BLaER1 (cell line): Measurements from ENCODE around the gene NXPH4.

Experiments used
- H3K27ac ChIP-seq: shearing (Covaris generic); formaldehyde crosslinking; 2 replicates; pipeline ENCODE4 v1.8.1; 2022
- H3K27me3 ChIP-seq: shearing (Covaris generic); formaldehyde crosslinking; 2 replicates; pipeline ENCODE4 v1.8.1; 2022
- H3K36me3 ChIP-seq: shearing (Covaris generic); formaldehyde crosslinking; 2 replicates; pipeline ENCODE4 v1.8.1; 2022
- H3K4me1 ChIP-seq: shearing (Covaris generic); formaldehyde crosslinking; 2 replicates; pipeline ENCODE4 v1.8.1; 2022
- H3K4me2 ChIP-seq: shearing (Covaris generic); formaldehyde crosslinking; 2 replicates; pipeline ENCODE4 v1.8.1; 2022
- H3K4me3 ChIP-seq: shearing (Covaris generic); formaldehyde crosslinking; 2 replicates; pipeline ENCODE4 v1.8.1; 2022
- H3K9ac ChIP-seq: shearing (Covaris generic); formaldehyde crosslinking; 2 replicates; pipeline ENCODE4 v1.8.1; 2022
- H3K9me3 ChIP-seq: shearing (Covaris generic); formaldehyde crosslinking; 2 replicates; pipeline ENCODE4 v1.8.1; 2022
- H4K20me1 ChIP-seq: shearing (Covaris generic); formaldehyde crosslinking; 2 replicates; pipeline ENCODE4 v1.8.1; 2022
- Cebpa-rat ChIP-seq: shearing (Covaris generic); IDR thresholded peaks from 2 replicates; pipeline ENCODE4 v1.8.1; 2022

NXPH4 gene

GRCh38 chr12:57208631-57209282 is 7.8 kb upstream of the NXPH4 start:
- Histone ChIP-seq H3K27me3 (peaks cover 4% of the 10 kb centered on the region), H3K36me3 (peaks cover 30% of the 10 kb centered on the region; the same call in 1 of the 2 replicates), H3K4me1 (peaks cover 70% of the 10 kb centered on the region), H3K27ac (no peak overlapping the region), H3K4me3 (no peak overlapping the region), H4K20me1 (peaks cover 14% of the 10 kb centered on the region), H3K9me3 (no peaks in the 10 kb centered on the region), H3K9ac (no peak overlapping the region), H3K4me2 (peak overlapping the region; percentile 50)
- TF ChIP-seq Cebpa-rat = no peak

- TF ChIP-seq Cebpa-rat = no peak
- no peak overlapping the region for H3K27ac ChIP-seq
- peaks cover 16% of the 10 kb centered on the region for H3K27me3 ChIP-seq
- H3K9me3 ChIP-seq = no peaks in the 10 kb centered on the region
- peaks cover 25% of the 10 kb centered on the region for H4K20me1 ChIP-seq
- no peak overlapping the region for H3K9ac ChIP-seq
- H3K4me1 ChIP-seq = peaks cover 74% of the 10 kb centered on the region
- H3K4me2 ChIP-seq = peak overlapping the region; percentile 85
- peaks cover 18% of the 10 kb centered on the region; the same call in 1 of the 2 replicates for H3K36me3 ChIP-seq
- no peak overlapping the region for H3K4me3 ChIP-seq
Measured at GRCh38 chr12:57209916-57210315, 6.7 kb upstream of the NXPH4 start.

- Histone ChIP-seq H3K4me2 (peak overlapping the region; percentile 85), H3K27me3 (peaks cover 21% of the 10 kb centered on the region), H3K9me3 (no peaks in the 10 kb centered on the region), H3K4me1 (peaks cover 78% of the 10 kb centered on the region), H3K36me3 (peaks cover 13% of the 10 kb centered on the region; the same call in 1 of the 2 replicates), H4K20me1 (peaks cover 31% of the 10 kb centered on the region), H3K4me3 (no peak overlapping the region), H3K9ac (no peak overlapping the region), H3K27ac (no peak overlapping the region; the same call in 1 of the 2 replicates)
- TF ChIP-seq Cebpa-rat = no peak
Measured at GRCh38 chr12:57210461-57210860, 6.1 kb upstream of the NXPH4 start.

GRCh38 chr12:57210926-57211692 is 5.5 kb upstream of the NXPH4 start:
- Histone ChIP-seq H3K4me1 (peaks cover 85% of the 10 kb centered on the region), H3K27ac (peak overlapping the region; percentile 2), H3K4me3 (no peak overlapping the region), H3K36me3 (peaks cover 7% of the 10 kb centered on the region; the same call in 1 of the 2 replicates), H3K9ac (0 out of 2 replicates have a peak overlapping the region, but pooled peaks have one; percentile 2), H3K27me3 (peaks cover 28% of the 10 kb centered on the region), H4K20me1 (peaks cover 37% of the 10 kb centered on the region), H3K4me2 (peak overlapping the region; percentile 85), H3K9me3 (no peaks in the 10 kb centered on the region)
- no peak for TF ChIP-seq Cebpa-rat

- Histone ChIP-seq H3K36me3 (no peaks in the 10 kb centered on the region), H4K20me1 (peaks cover 45% of the 10 kb centered on the region), H3K27me3 (peaks cover 37% of the 10 kb centered on the region), H3K4me2 (peak overlapping the region; percentile 85), H3K27ac (peak overlapping the region; percentile 2; the same call in 1 of the 2 replicates), H3K4me3 (no peak overlapping the region), H3K9me3 (no peaks in the 10 kb centered on the region), H3K9ac (0 out of 2 replicates have a peak overlapping the region, but pooled peaks have one; percentile 2), H3K4me1 (peaks cover 92% of the 10 kb centered on the region)
- no peak for TF ChIP-seq Cebpa-rat
Measured at GRCh38 chr12:57211791-57212700, 4.5 kb upstream of the NXPH4 start.

- H3K4me2 ChIP-seq = peak overlapping the region; percentile 70
- H3K9ac ChIP-seq = no peak overlapping the region
- TF ChIP-seq Cebpa-rat = no peak
- no peak overlapping the region for H3K4me3 ChIP-seq
- H3K9me3 ChIP-seq = no peaks in the 10 kb centered on the region
- no peaks in the 10 kb centered on the region for H3K36me3 ChIP-seq
- H4K20me1 ChIP-seq = peaks cover 51% of the 10 kb centered on the region
- no peak overlapping the region for H3K27ac ChIP-seq
- H3K27me3 ChIP-seq = peaks cover 43% of the 10 kb centered on the region
- peaks cover 97% of the 10 kb centered on the region for H3K4me1 ChIP-seq
Measured at GRCh38 chr12:57212701-57213057, 3.9 kb upstream of the NXPH4 start.

- no peak overlapping the region for H3K9ac ChIP-seq
- H3K9me3 ChIP-seq = no peaks in the 10 kb centered on the region
- peak overlapping the region; percentile 70 for H3K4me2 ChIP-seq
- no peak for TF ChIP-seq Cebpa-rat
- H3K4me1 ChIP-seq = peaks cover 94% of the 10 kb centered on the region
- H3K27ac ChIP-seq = no peak overlapping the region
- H3K4me3 ChIP-seq = no peak overlapping the region
- H3K27me3 ChIP-seq = peaks cover 48% of the 10 kb centered on the region
- H3K36me3 ChIP-seq = no peaks in the 10 kb centered on the region
- peaks cover 56% of the 10 kb centered on the region for H4K20me1 ChIP-seq
Measured at GRCh38 chr12:57213058-57213715, 3.4 kb upstream of the NXPH4 start.

GRCh38 chr12:57213763-57214397 is 2.7 kb upstream of the NXPH4 start:
- Histone ChIP-seq H3K27ac (no peak overlapping the region), H3K9me3 (no peaks in the 10 kb centered on the region), H3K4me3 (no peak overlapping the region), H3K4me1 (peaks cover 87% of the 10 kb centered on the region), H4K20me1 (peaks cover 63% of the 10 kb centered on the region), H3K4me2 (peak overlapping the region; percentile 70), H3K36me3 (no peaks in the 10 kb centered on the region), H3K27me3 (peaks cover 55% of the 10 kb centered on the region), H3K9ac (no peak overlapping the region)
- TF ChIP-seq Cebpa-rat = no peak

GRCh38 chr12:57214398-57214781 is 2.2 kb upstream of the NXPH4 start:
- H3K4me1 ChIP-seq = peaks cover 83% of the 10 kb centered on the region

More at GRCh38 chr12:57214398-57214781, 2.2 kb upstream of the NXPH4 start:
- H3K4me3 ChIP-seq = no peak overlapping the region
- H3K36me3 ChIP-seq = no peaks in the 10 kb centered on the region
- H3K27me3 ChIP-seq = peaks cover 60% of the 10 kb centered on the region
- peak overlapping the region; percentile 70 for H3K4me2 ChIP-seq
- TF ChIP-seq Cebpa-rat = no peak
- peaks cover 68% of the 10 kb centered on the region for H4K20me1 ChIP-seq
- H3K9me3 ChIP-seq = no peaks in the 10 kb centered on the region
- no peak overlapping the region for H3K9ac ChIP-seq
- H3K27ac ChIP-seq = no peak overlapping the region
